ENCODE measurements around the gene CDC42BPB.
A peak's percentile ranks its signal among the peaks of the same experiment; 100 is the strongest.

Gene CDC42BPB

GRCh38 chr14:103095210-103095778 lies 37.9 kb upstream of the CDC42BPB start:
- DNase-seq (ENCODE audit: low read depth), result no peak

DNA sequence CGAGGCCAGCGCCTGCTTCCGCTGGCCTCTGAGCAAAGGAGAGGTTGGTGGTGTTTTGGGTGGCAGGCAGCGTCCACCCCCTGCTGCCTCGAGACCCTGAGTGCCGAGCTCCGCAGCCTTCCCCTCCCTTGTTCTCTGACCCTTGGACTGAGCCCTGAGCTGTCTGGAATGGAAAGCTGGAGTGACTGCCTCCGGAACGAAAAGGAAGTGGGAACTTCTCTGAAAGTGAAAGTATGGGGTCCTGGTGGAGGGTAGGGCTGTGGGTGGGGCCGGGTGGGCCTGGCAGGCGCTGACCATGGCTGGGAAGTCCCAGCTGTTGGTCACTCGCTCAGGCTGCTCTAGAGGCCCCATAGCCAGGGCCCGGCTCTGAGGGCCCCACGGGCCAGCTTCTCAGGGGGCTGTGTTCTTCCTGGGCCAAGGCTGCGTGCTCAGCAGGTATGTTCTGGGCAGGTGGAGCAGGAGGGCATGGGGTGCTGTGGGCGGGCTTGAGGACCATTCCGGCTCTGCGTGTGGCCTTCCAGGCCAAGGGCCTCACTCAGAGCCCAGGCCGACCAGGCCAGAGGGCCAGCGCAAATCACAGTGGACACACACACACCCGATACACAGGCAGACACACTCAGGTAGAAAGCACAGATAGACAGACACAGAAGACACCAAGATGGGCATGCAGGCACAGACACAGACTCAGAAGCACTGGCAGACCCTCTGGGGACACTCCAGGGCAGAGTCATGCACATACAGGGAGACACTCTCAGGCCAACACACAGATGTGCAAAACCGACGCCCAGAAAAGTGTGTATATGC lies 37.3 kb upstream of the CDC42BPB start, which contains the start of gene EXOC3L4:
Gene EXOC3L4, plus strand, starts transcription at position 320 of the 804 bp plus-strand sequence. CDS start 5,495 bp downstream, outside the sequence.
- DNase-seq (ENCODE audit: low read depth), result no peak

DNA sequence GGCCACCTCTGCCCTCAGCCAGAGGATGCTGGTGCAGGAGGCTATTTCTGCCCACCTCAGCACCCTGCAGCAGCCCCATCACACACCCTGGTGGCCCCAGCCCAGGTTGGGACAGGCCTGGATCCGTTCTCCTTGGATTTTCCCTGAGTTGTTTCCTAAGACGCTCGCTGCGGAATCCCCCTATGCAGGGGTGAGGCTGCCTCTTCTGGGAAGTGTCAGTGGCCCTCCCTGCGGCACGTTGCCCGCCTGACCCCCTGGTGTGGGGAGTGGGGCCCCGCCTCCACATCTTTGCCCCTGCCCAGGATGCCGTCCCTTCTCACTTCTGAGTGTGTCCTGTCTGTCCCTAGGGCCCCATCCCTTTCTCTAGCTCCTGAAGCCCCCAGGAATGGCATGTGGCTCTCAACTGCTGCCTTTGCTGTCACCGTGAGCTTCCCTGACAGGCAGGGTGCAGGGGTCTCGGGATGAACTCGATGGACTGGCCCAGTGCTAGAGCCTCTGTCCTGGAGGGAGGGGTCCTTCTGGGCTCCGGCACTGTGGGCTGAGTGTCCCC lies 36.6 kb upstream of the CDC42BPB start:
- no peak for DNase-seq (ENCODE audit: low read depth)

GRCh38 chr14:103091883-103092222 lies 34.5 kb upstream of the CDC42BPB start:
- no peak for DNase-seq (ENCODE audit: low read depth)

DNA sequence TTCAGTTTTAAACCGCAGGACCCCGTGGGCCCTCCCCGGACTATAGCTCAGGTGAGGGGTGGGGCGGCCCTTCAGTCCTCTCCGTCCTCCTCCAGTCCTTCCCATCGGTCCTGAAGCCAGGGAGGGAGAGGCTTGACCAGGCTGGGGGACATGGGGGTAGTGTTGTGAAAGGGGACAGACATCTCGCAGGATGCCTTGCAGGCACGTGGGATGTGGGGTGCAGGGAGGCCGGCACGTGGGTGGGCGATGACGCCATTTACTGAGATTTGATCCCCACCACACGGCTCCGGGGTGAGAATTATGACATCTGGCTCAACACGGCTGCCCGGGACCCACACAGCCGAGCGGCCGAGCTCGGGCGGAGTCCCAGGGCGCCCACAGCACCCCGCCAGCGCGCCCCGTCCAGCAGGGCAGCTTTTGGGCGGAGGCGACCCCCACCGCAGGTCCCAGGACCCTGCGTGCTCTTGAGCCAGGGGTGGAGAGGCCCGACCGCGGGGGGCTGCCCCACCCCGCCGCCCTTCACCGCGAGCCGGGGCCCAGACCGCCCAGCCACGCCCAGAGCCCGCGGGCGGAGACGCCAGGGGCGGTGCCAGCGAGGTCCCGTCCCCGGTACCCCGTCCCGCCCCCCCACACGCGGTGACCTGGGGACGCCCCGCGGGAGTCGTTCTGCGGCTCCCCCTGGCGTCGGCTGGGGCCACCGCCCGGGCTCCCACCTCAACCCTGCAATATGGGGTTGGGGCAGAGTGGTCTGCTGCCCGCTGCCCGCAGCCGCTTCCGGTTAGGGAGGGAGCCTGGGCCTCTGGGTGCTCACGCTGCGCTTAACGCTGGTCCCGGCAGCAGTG lies 33.9 kb upstream of the CDC42BPB start:
- peak; percentile 79 for DNase-seq (ENCODE audit: low read depth)

GRCh38 chr14:103090481-103091020 lies 33.2 kb upstream of the CDC42BPB start:
- DNase-seq (ENCODE audit: low read depth), result no peak

- no peak for DNase-seq (ENCODE audit: low read depth)
These were observed 32.3 kb upstream of the CDC42BPB start for GRCh38 chr14:103089386-103090335.

- no peak for DNase-seq (ENCODE audit: low read depth)
These were observed 31.6 kb upstream of the CDC42BPB start for GRCh38 chr14:103088921-103089320.

GRCh38 chr14:103087343-103087835 lies 30.0 kb upstream of the CDC42BPB start:
- no peak for DNase-seq (ENCODE audit: low read depth)

DNA sequence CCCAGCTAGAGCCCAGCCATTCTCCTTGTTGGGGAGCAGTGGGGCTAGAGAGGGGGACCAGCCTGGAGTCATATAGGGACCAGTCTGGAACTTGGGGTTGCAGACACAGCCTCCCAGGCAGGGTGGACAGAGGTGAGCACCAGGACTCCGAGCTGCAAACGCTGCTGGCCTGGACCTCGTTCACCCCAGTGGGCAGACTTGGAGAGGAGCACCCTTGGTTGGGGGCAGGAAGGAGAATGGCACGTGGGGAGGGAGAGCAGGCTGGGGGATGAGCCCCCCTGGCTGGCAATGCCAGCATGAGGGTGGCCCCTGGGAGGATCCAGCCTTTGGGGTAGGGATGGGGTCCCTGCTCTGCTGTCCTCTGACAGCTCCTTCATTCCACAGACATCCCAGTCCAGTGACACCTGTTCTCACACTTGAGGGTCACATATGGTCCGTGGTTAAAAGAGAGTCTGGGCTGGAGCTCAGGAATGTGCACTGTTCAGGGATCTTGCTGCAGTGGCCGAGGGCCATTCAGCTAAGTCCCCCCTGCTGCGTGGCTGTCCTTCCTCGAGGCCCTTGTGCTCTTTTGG lies 29.5 kb upstream of the CDC42BPB start:
- DNase-seq (ENCODE audit: low read depth), result no peak

GRCh38 chr14:103085106-103086091 lies 28.1 kb upstream of the CDC42BPB start:
- DNase-seq (ENCODE audit: low read depth), result no peak

DNA sequence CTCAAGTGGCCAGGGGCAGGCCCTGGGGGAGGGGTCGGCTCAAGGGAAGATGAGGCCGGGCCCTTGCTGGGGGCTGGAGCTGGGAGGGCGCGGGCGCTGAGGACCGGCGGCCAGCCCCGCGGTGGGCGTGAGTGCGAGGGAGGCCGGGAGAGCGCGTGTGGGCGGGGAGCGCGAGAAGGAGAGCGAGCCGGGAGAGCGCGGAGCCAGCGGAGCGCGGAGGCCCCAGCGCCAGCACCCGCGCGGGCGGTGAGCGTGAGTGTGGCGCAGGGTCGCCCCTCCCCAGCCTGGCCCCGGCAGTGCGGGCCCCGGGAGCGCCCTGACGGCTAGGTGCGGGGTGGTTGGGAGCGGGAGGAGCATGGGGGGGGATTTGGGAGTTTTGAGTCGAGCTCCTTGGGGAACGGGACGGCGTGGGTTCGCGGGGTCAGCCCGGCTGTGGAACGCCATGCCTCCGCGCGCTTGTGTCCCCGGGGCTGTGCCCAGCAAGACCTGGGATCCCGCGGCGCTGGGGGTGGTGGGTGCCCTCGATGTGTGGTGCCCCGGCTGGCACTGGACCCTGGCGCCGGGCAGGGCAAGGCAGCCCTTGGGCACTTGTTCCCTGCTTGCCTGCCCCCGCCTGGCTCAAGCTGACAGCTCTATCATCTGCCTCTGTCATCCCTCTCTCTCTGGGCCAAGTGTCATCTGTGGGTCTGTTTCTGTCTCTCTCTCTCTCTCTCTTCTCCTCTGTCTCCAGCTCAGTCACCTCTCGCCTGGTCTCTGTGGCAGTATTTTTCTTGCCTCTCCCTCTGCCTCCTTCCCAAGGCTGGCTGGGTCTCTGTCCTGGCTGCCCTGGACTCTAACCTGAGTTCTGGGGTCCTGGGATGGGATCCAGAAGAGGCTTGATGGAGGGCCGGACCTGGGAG lies 26.9 kb upstream of the CDC42BPB start, which contains the start of gene LBHD2:
Gene LBHD2, plus strand, starts transcription at position 190 of the 899 bp plus-strand sequence. CDS start 1,803 bp downstream, outside the sequence.
- no peak for DNase-seq (ENCODE audit: low read depth)

- DNase-seq (ENCODE audit: low read depth), result no peak
These were observed 24.6 kb upstream of the CDC42BPB start for GRCh38 chr14:103081951-103082350.

- DNase-seq (ENCODE audit: low read depth), result no peak
These were observed 21.7 kb upstream of the CDC42BPB start for GRCh38 chr14:103078860-103079587.

GRCh38 chr14:103078420-103078749 lies 21.0 kb upstream of the CDC42BPB start:
- peak; percentile 69 for DNase-seq (ENCODE audit: low read depth)

GRCh38 chr14:103074729-103075367 lies 17.5 kb upstream of the CDC42BPB start:
- no peak for DNase-seq (ENCODE audit: low read depth)

Measured in activated T-cell treated with anti-CD3 and anti-CD28 coated beads for 48 hours (primary cell).